HG03521 (cell line): Measurements from ENCODE around the gene HPRT1.

ENCODE experiments used
- ATAC-seq: cut with Tn5 transposase; IDR thresholded peaks from one replicate; pipeline ENCODE4 v1.9.1; 2021; ENCODE audit warnings: mild to moderate bottlenecking, moderate library complexity; ENCODE audit not compliant: unreplicated experiment

HPRT1 gene

GRCh38 chrX:134472041-134472440, 12.1 kb downstream of the HPRT1 start:
- no peak for ATAC-seq

DNA sequence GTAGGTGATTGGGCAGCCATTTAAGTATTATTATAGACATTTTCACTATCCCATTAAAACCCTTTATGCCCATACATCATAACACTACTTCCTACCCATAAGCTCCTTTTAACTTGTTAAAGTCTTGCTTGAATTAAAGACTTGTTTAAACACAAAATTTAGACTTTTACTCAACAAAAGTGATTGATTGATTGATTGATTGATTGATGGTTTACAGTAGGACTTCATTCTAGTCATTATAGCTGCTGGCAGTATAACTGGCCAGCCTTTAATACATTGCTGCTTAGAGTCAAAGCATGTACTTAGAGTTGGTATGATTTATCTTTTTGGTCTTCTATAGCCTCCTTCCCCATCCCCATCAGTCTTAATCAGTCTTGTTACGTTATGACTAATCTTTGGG, 16.3 kb downstream of the HPRT1 start:
- ATAC-seq, result no peak

- no peak for ATAC-seq
Observed at GRCh38 chrX:134478374-134478773, 18.4 kb downstream of the HPRT1 start.

- ATAC-seq, result no peak
Observed at GRCh38 chrX:134480061-134480460, 20.1 kb downstream of the HPRT1 start.

DNA sequence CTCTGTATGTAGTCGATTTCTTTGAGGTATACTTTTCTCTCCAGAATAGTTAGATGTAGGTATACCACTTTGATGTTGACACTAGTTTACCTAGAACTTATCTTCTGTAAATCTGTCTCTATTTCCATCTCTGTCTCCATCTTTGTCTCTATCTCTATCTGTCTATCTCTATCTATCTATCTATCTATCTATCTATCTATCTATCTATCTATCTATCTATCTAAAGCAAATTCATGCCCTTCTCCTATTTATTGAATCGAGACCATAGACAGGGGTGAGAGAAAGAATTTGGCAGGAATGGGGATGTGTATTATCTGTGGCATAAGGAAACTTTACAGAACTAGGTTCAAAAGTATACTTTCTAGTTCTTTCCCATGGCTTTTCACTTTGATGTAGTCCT, 21.4 kb downstream of the HPRT1 start:
- ATAC-seq, result no peak

- no peak for ATAC-seq
Observed at GRCh38 chrX:134482371-134482770, 22.4 kb downstream of the HPRT1 start.

DNA sequence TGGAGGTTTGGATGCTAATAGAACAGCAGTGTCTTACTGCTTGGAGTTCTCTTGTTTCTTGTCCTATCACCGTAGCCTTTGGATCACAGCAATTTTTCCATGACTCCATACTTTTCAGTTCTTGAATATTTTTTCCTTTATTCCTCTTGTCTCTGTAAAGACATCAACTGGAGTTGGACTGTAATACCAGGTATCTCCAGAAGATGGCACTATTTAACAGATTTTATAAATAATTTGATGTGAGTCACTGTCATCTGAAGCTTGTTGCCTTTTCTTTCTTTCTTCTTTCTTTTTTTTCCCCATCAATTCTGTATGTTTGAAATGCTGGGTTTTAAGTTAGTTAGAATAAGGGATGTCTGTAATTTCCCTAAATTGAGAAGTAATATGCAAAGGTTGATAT, 24.1 kb downstream of the HPRT1 start:
- no peak for ATAC-seq

GRCh38 chrX:134501941-134502340, 42.0 kb downstream of the HPRT1 start:
- no peak for ATAC-seq

DNA sequence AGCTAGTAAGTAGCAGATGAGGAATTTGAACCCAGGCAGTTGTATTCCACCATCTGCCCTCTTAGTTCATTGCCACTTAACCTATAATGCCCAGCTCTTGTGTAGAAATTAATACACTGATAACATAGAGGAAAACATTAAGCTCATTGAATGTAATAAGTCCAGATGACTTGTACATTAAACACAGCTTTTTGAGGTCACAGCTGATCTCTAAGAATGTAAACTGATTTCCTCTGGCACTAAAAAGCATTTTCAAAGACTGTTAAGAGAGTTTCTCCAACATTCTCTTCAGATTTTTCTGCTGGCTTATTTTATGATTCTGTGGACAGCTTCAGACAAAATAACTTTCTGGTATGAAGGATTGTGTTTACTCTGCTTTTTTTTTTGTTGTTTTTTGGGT, 42.7 kb downstream of the HPRT1 start:
- ATAC-seq, result no peak

GRCh38 chrX:134512566-134512965, 52.6 kb downstream of the HPRT1 start:
- no peak for ATAC-seq

- ATAC-seq, result no peak
Observed at GRCh38 chrX:134513091-134513490, 53.1 kb downstream of the HPRT1 start.

DNA sequence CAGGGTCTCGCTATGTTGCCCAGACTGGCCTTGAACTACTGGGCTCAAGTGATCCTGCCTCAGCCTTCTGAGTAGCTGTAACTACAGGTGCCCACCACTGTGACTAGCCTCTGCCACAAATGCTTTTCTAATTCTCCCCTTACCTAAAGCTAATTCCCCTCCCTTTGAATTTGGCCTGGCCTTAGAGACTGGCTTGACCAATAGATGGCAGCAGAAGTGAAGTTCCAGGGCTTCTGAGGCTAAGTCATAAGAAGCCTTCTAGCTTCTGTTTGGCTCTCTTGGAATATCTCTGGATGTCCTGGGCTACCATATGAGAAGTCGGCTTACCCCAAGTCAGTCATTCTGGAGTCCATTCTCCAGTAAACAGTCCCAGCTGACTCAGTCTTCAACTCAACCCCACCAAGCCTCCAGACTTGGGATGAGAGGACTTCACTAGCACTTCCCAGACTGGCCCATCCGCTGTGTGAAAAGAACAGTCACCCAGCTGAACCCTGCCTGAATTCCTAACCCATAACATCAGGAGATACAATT, 61.0 kb downstream of the HPRT1 start:
- ATAC-seq, result no peak

DNA sequence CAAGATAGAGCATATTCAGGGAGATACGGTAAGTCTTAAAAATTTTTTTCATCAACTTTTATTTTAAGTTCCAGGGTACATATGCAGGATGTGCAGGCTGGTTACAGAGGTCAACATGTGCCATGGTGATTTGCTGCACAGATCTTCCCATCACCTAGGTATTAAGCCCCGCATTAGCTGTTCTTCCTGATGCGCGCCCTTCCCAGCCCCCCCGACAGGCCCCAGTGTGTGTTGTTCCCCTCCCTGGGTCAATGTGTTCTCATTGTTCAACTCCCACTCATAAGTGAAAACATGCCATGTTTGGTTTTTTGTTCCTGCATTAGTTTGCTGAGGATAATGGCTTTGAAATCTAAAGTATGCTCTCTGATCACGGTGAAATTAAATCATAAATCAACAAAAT, 64.2 kb downstream of the HPRT1 start:
- ATAC-seq, result no peak

DNA sequence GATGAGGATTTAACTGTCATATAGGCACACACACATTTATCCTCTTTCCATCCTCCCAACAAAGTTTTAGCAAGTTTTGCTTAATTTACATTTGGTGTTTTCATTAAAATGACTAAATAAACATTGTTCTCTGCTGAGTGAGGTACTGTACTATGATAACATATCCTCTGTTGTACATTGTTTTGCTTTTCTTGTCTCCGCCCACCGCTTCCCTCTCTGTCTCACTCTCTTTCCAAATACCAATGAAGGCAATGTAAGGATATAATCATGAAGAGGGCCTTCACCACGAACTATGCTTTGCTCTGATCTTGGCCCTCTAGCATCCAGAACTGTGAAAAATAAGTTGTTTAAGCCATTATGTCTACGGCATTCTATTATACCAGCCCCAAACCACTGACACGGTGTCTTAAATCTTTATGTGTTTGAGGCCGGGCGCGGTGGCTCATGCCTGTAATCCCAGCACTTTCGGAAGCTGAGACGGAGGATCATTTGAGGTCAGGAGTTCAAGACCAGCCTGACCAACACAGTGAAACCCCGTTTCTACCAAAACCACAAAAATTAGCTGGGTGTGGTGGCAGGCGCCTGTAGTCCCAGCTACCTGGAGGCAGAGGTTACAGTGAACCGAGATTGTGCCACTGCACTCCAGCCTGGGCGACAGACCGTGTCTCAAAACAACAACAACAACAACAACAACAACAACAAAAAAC, 65.3 kb downstream of the HPRT1 start:
- no peak for ATAC-seq

DNA sequence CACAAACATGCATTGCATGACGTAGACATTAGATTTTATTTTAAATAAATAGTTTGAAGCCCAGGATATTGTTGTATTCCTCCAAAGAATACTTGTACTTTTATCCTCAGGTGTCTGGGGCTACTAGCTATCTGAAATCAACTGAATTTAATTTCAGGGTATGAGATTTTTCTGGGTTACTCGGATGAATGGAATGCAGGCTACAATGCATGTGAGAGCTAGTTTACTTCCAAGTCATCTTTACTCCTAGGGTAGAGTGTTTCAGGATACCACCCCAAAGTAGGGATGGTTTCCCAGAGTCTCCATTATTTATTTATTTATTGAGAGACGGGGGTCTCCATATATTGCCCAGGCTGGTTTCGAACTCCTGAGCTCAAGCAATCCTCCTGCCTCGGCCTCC, 66.4 kb downstream of the HPRT1 start:
- ATAC-seq, result no peak

DNA sequence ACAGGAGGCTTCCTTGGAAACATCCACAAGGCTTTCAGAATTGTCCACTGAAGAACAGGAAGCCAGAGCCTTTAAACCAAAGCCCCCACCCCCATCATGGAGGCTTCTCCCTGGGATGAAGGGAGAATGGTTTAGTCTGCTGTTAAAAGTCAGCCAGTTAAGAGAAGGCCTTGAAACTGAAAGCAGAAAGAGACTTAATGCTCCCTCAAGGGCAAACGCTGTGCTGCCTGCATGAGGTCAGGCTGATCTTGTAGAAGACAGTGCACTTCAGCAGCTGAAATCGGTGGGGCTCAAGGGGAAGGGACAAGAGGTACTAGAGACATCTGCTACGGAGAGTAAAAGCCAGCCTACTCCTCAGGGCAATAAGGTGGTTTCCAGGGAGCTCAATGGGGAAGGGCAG, 69.0 kb downstream of the HPRT1 start:
- no peak for ATAC-seq

GRCh38 chrX:134529481-134529880, 69.5 kb downstream of the HPRT1 start:
- ATAC-seq, result no peak

DNA sequence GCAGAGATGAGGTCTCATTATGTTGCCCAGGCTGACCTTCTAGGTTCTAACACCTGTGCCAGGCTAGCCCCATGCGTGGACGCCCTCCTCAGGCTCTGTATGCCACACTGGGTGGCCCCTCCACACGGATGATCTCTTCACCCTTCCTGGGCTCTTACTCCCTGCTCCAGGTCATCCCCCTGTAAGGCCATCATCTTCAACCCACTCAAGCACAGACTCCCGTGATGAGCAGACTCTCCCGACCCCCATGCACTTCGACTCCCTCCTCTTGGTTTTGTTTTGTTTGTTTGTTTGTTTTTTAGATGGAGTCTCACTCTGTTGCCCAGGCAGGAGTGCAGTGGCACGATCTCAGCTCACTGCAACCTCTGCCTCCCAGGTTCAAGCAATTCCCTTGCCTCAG, 70.9 kb downstream of the HPRT1 start:
- no peak for ATAC-seq

GRCh38 chrX:134533352-134533751, 73.4 kb downstream of the HPRT1 start:
- ATAC-seq, result no peak

DNA sequence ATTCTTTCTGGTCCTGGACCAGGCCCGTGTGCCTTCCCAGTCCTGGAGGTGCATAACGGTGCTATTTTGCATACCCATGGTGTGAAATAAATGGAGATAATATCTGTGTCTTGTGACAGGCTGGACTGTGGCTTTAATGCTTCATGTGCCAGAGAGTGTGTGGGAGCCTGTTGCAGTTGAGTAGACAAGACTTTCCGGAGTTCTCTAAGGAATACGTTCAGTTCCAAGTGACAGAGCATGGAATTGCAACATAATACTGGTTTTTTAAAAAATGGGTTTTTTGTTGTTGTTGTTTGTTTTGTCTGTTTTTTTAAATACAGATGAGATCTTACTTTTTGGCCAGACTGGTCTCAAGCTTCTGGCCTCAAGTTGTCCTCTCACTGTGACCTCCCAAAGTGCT, 74.0 kb downstream of the HPRT1 start:
- ATAC-seq, result no peak

- no peak for ATAC-seq
Observed at GRCh38 chrX:134537179-134537955, 77.4 kb downstream of the HPRT1 start.

DNA sequence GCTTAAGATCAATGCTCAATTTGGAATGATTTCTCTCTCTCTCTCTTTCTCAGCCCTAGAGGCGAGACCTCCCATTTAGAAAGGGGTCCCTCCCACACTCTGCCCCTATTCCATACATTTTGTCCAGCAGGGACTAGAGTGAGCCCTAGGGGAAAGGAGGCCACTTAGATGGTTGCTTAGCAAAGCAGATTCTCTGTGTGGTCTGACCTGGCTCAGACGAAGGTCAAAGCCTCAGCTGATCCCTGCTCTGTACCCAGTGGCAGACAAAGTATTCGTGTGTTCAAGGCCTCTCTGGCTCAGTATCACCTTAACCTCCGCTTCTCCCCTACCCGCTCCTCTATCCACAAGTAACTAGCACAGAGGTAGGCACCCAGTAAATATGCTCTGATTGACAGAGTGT, 78.4 kb downstream of the HPRT1 start:
- ATAC-seq, result no peak
